A673 (cell line): ENCODE measurements around the gene DHRS9. TPM values are rescaled to one million over a fixed set of nuclear protein-coding genes. Genes with fewer than 3 reads are reported as not detected.
A peak's percentile ranks its signal among the peaks of the same experiment; 100 is the strongest.

Experiments used
- Bru-seq: library from RNA; stranded (reverse); fragments of 400-500 nt; gene quantifications from one replicate; lab custom pipeline; 2021; lab: Mats Ljungman, UMichigan
- BruChase-seq, 2 experiments: library from RNA; stranded (reverse); fragments of 400-500 nt; gene quantifications; one replicate each; lab custom pipeline; 2021; lab: Mats Ljungman, UMichigan
- BruUV-seq: library from RNA; stranded (reverse); fragments of 400-500 nt; replicated peaks from 2 replicates; lab custom pipeline; 2021; lab: Mats Ljungman, UMichigan
- CTCF ChIA-PET: fragments of 300-600 bp; sonication (Branson Sonifier 250); formaldehyde crosslinking; loops from one replicate; lab custom pipeline; 2022; ENCODE audit warnings: antibody characterized with exemption; lab: Charles Lee
- POLR2A ChIA-PET: fragments of 300-600 bp; sonication (Branson Sonifier 250); formaldehyde crosslinking; loops from one replicate; lab custom pipeline; 2022; ENCODE audit warnings: antibody characterized with exemption; ENCODE audit not compliant: low non-redundant PET; lab: Charles Lee
- DNase-seq: peaks from one replicate; pipeline ENCODE4 v3.0.0-alpha.2; 2015; ENCODE audit warnings: low spot score
- H3K27ac ChIP-seq: fragments of 200-600 bp; sonication (generic); 2 replicates; pipeline ENCODE4 v1.5.1; 2016; ENCODE audit warnings: mixed run types, low read depth, mild to moderate bottlenecking, mixed read lengths, antibody characterized with exemption, low read length; ENCODE audit not compliant: poor library complexity, severe bottlenecking
- H3K27me3 ChIP-seq: fragments of 200-600 bp; sonication (generic); replicated peaks from 2 replicates; pipeline ENCODE4 v1.6.1; 2017; ENCODE audit warnings: mixed run types, low read depth, mild to moderate bottlenecking, mixed read lengths, antibody characterized with exemption, low read length; ENCODE audit not compliant: insufficient read depth, poor library complexity
- H3K36me3 ChIP-seq: fragments of 200-600 bp; sonication (generic); 2 replicates; pipeline ENCODE4 v1.6.1; 2016; ENCODE audit warnings: mixed run types, mild to moderate bottlenecking, mixed read lengths, antibody characterized with exemption, low read length; ENCODE audit not compliant: insufficient read depth, poor library complexity, severe bottlenecking
- H3K4me1 ChIP-seq: fragments of 200-600 bp; sonication (generic); 2 replicates; pipeline ENCODE4 v1.6.1; 2017; ENCODE audit warnings: mixed run types, mild to moderate bottlenecking, mixed read lengths, antibody characterized with exemption, low read length; ENCODE audit not compliant: insufficient read depth, poor library complexity, severe bottlenecking
- H3K4me3 ChIP-seq: fragments of 200-600 bp; sonication (generic); 2 replicates; pipeline ENCODE4 v1.5.1; 2016; ENCODE audit warnings: low read depth, mixed run types, mild to moderate bottlenecking, mixed read lengths, low read length; ENCODE audit not compliant: poor library complexity, severe bottlenecking
- H3K9me3 ChIP-seq: fragments of 200-600 bp; sonication (generic); 2 replicates; pipeline ENCODE4 v1.6.1; 2016; ENCODE audit warnings: mixed run types, low read depth, mild to moderate bottlenecking, mixed read lengths, antibody characterized with exemption, low read length; ENCODE audit not compliant: poor library complexity, severe bottlenecking
- EZH2 ChIP-seq: fragments of 200-600 bp; sonication (generic); IDR thresholded peaks from 2 replicates; pipeline ENCODE4 v1.6.1; 2017; ENCODE audit warnings: borderline replicate concordance, low read depth, mild to moderate bottlenecking, mixed read lengths, antibody characterized with exemption, low read length; ENCODE audit not compliant: poor library complexity, severe bottlenecking
- intact Hi-C: fragments of 100-400 bp; cut with micrococcal nuclease; formaldehyde crosslinking; loops from one replicate; pipeline ENCODE4 v1.10.0; 2022; ENCODE audit not compliant: unreplicated experiment
- long read RNA-seq: library from polyadenylated mRNA; stranded (forward); transcript quantifications from one replicate; pipeline ENCODE4 v2.0.0, GENCODE V29; 2022
- total RNA-seq: library from RNA; stranded (reverse); gene quantifications from 2 replicates; pipeline ENCODE4 v1.2.3, GENCODE V29; 2021
- TF ChIP-seq, protein P1 (sequence below): fragments of 300-800, 200-600 bp; sonication (generic); conservative IDR thresholded peaks from 2 replicates; pipeline ENCODE4 v1.5.1; 2017; ENCODE audit warnings: low read depth, mild to moderate bottlenecking, antibody characterized with exemption, low read length, moderate library complexity, mixed read lengths

Gene DHRS9
- total RNA-seq (not detected in 2 replicates), Bru-seq, nascent RNA (not detected), BruChase-seq, experiment 1, labeled RNA remaining after a 2-hour chase (not detected), BruChase-seq, experiment 2, labeled RNA remaining after a 6-hour chase (not detected)
- long read RNA-seq: 0 reads

DNA sequence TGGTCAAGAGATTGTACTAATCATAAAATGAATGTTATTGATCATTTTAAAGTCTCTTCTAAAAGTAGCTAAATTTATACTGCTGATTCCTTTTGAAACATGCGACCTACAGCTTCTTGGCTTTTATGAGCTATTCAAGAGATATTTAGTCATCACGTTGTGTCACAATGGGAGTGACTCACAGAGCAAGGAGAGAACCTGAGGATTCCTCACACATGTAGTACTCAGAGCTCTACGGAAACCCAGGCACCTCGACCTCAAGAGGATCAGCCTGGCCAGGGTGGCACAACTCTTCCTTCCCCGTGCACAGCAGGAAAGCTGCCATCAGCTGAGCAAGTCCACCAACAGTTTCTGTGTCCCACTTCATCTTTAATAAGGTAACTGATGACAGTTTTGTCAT is at the start of gene DHRS9:
Gene DHRS9 (plus strand): TSS at position 223 of the 400 bp plus-strand sequence. CDS start 12,019 bp downstream, outside the sequence.
- CTCF ChIA-PET: no interaction called here
- Histone ChIP-seq H3K9me3 (no peaks in the 10 kb centered on the region), H3K36me3 (no peaks in the 10 kb centered on the region), H3K27me3 (peaks cover 11% of the 10 kb centered on the region), H3K27ac (no peak within 1 kb of the TSS), H3K4me3 (no peak within 1 kb of the TSS), H3K4me1 (no peaks in the 10 kb centered on the region)
- intact Hi-C loops: no loop called here
- peak; percentile 12 for DNase-seq
- no TSS peak for BruUV-seq
- TF ChIP-seq EZH2: no peak
- TF ChIP-seq, protein P1, sequence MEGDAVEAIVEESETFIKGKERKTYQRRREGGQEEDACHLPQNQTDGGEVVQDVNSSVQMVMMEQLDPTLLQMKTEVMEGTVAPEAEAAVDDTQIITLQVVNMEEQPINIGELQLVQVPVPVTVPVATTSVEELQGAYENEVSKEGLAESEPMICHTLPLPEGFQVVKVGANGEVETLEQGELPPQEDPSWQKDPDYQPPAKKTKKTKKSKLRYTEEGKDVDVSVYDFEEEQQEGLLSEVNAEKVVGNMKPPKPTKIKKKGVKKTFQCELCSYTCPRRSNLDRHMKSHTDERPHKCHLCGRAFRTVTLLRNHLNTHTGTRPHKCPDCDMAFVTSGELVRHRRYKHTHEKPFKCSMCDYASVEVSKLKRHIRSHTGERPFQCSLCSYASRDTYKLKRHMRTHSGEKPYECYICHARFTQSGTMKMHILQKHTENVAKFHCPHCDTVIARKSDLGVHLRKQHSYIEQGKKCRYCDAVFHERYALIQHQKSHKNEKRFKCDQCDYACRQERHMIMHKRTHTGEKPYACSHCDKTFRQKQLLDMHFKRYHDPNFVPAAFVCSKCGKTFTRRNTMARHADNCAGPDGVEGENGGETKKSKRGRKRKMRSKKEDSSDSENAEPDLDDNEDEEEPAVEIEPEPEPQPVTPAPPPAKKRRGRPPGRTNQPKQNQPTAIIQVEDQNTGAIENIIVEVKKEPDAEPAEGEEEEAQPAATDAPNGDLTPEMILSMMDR: no peak
- POLR2A ChIA-PET: no interaction called here

DNA sequence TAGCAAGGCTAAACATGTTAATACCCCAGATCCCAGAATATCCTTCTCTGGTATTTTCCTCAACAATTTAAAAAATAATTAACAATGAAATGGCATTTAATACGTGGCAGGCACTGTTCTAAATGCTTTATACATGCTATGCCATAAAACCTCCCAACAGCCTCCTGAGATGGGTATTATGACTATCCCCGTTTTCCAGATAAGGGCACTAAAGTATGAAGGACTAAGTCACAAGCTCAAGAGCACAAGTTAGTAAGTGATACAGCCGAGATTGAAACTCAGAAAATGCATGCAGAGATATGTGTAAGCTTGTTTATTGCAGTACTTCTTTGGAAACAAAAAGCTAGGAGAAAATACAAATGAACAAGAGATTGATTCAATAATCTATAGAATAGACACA is 46.2 kb upstream of the DHRS9 start:
- intact Hi-C loops: no loop called here
- POLR2A ChIA-PET: no interaction called here
- no peak for DNase-seq
- TF ChIP-seq, protein P1: no peak
- TF ChIP-seq EZH2: no peak
- no peak overlapping the region for H3K4me3 ChIP-seq
- H3K4me1 ChIP-seq: no peaks in the 10 kb centered on the region
- H3K9me3 ChIP-seq: no peaks in the 10 kb centered on the region
- H3K27me3 ChIP-seq: peaks cover 5% of the 10 kb centered on the region
- CTCF ChIA-PET: no interaction called here
- H3K27ac ChIP-seq: no peak overlapping the region
- no peaks in the 10 kb centered on the region for H3K36me3 ChIP-seq
- BruUV-seq: no TSS peak

DNA sequence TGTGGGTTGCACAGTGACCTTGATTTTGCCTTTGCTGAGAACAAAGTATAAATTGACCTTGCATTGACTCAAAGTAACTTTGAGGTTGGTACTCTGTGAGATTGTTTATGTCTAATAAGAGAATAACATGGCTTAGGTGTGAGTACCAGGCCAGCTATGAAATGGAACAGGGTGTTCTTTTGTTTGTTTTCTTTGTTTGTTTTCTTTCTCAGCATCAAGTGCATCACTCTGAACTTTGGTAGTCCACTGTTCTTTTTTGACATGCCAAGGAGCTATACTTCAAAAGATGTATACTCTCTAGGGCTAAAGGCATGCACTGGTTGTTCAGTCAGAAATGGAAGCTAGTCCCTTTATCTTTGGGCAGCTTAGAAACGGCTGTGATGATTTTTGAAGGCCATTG is 43.3 kb upstream of the DHRS9 start:
- Histone ChIP-seq H3K4me3 (no peak overlapping the region), H3K36me3 (no peaks in the 10 kb centered on the region), H3K27me3 (no peaks in the 10 kb centered on the region), H3K9me3 (no peaks in the 10 kb centered on the region), H3K27ac (no peak overlapping the region), H3K4me1 (no peaks in the 10 kb centered on the region)
- TF ChIP-seq, protein P1: no peak
- TF ChIP-seq EZH2: no peak
- ChIA-PET POLR2A (no interaction called here), CTCF (no interaction called here)
- intact Hi-C loops: no loop called here
- no TSS peak for BruUV-seq
- no peak for DNase-seq
